ENCODE measurements around the gene KRT40. TPM values are rescaled to one million over a fixed set of nuclear protein-coding genes. Genes with fewer than 3 reads are reported as not detected.

Gene KRT40
- total and polyA plus RNA-seq, 2 of the 4 experiments (the other 2 are of a cell fraction): not detected

- Histone ChIP-seq H3K27me3 (ENCODE audit: control insufficient read depth, insufficient read depth, low read length) (no peaks in the 10 kb centered on the region), H4K91ac (ENCODE audit: insufficient read depth, low read depth, low read length) (no peak overlapping the region), H2BK120ac (ENCODE audit: low read depth, low read length) (no peak overlapping the region), H3K79me1 (ENCODE audit: low read depth in 1 of 2, low read length in 2 of 2) (no peaks in the 10 kb centered on the region), H3K4me1 (ENCODE audit: control insufficient read depth, insufficient read depth, low read length) (no peaks in the 10 kb centered on the region), H3K36me3 (ENCODE audit: control insufficient read depth, insufficient read depth, low read length) (no peaks in the 10 kb centered on the region), H3K23ac (ENCODE audit: low read depth, low read length) (no peak overlapping the region), H3K18ac (ENCODE audit: low read depth, low read length) (no peak overlapping the region), H3K14ac (replicated peaks; ENCODE audit: low read depth, low read length) (no peak overlapping the region), H4K20me1 (ENCODE audit: insufficient read depth, low read length) (no peaks in the 10 kb centered on the region), H3K9me1 (ENCODE audit: insufficient read depth, low read length) (no peaks in the 10 kb centered on the region), H2BK20ac (ENCODE audit: low read depth, low read length) (no peak overlapping the region), H2BK5ac (ENCODE audit: low read depth, low read length, poor library complexity, severe bottlenecking) (no peak overlapping the region), H3K27ac (ENCODE audit: insufficient read depth, low read length) (no peak overlapping the region), H3K56ac (ENCODE audit: extremely low read depth, insufficient read depth, low read length) (no peak overlapping the region), H3K9me3 (ENCODE audit: control insufficient read depth, insufficient read depth, low read length) (no peaks in the 10 kb centered on the region), H3K4me3 (ENCODE audit: insufficient read depth, low read depth, low read length) (no peak overlapping the region), H4K5ac (ENCODE audit: low read depth, low read length) (no peak overlapping the region), H3K4me2 (ENCODE audit: low read depth, low read length) (no peak overlapping the region), H2AFZ (replicated peaks; ENCODE audit: low read length, poor library complexity) (no peak overlapping the region), H4K8ac (ENCODE audit: low read depth in 2 of 2, low read length in 2 of 2) (no peak overlapping the region), H3K4ac (ENCODE audit: low read depth, low read length) (no peak overlapping the region), H2AK9ac (replicated peaks; ENCODE audit: low read depth, low read length, poor library complexity) (no peak overlapping the region), H2AK5ac (ENCODE audit: low read depth, low read length) (no peak overlapping the region), H3K9ac (ENCODE audit: low read depth, low read length) (no peak overlapping the region), H2BK15ac (ENCODE audit: low read depth, low read length) (no peak overlapping the region)
- in situ Hi-C loops (cut with MboI; ENCODE audit: low sequenced_read_pairs): no loop called here
- ChIA-PET CTCF (no interaction called here), POLR2A (ENCODE audit: unreplicated experiment) (no interaction called here)
- dilution Hi-C loops (cut with HindIII; ENCODE audit: low sequenced_read_pairs, unreplicated experiment): no loop called here
- WGBS, 2 experiments (ENCODE audit: extremely low coverage in 2 of 2, insufficient read length in 1 of 2): 0% methylated on average over 1 of the region's 5 CpGs; no CpG with 5 or more reads in 1 of the 2 experiments
- TF ChIP-seq SMC3 (IDR thresholded peaks at IDR 0.05; ENCODE audit: low read depth, low read length) (no peak), USF2 (IDR thresholded peaks at IDR 0.05; ENCODE audit: low read depth, low read length) (no peak), NFE2L2 (IDR thresholded peaks at IDR 0.05; ENCODE audit: low read depth, low read length) (no peak), POLR2A (IDR thresholded peaks at IDR 0.05; ENCODE audit: low read depth, low read length) (no peak), RFX5 (IDR thresholded peaks at IDR 0.05; ENCODE audit: low read depth, low read length) (no peak), RCOR1 (IDR thresholded peaks at IDR 0.05; ENCODE audit: insufficient replicate concordance, low read length) (no peak), MXI1 (IDR thresholded peaks at IDR 0.05; ENCODE audit: borderline replicate concordance, low read depth, low read length) (no peak)
- intact Hi-C loops (cut with micrococcal nuclease): no loop called here
- no peak for ATAC-seq (ENCODE audit: low read depth)
- DNase-seq: peak; percentile 17
- no TSS peak for BruUV-seq (replicated peaks)
Observed at GRCh38 chr17:41002814-41003213, 18.7 kb upstream of the KRT40 start.

All from IMR-90 (cell line).